HS-5 (cell line): ENCODE data around the gene CIZ1.
"Not testable (repeated sequence)": the region's sequence is repeated elsewhere in the genome, so short reads cannot be mapped to it uniquely, and the experiment has no call there.

Experiments
- DNase-seq: peaks from one replicate; pipeline ENCODE4 v3.0.0-alpha.2; 2012; ENCODE audit warnings: low read depth

CIZ1 gene

GRCh38 chr9:128145536-128145935, 45.8 kb downstream of the CIZ1 start:
- DNase-seq: no peak

DNA sequence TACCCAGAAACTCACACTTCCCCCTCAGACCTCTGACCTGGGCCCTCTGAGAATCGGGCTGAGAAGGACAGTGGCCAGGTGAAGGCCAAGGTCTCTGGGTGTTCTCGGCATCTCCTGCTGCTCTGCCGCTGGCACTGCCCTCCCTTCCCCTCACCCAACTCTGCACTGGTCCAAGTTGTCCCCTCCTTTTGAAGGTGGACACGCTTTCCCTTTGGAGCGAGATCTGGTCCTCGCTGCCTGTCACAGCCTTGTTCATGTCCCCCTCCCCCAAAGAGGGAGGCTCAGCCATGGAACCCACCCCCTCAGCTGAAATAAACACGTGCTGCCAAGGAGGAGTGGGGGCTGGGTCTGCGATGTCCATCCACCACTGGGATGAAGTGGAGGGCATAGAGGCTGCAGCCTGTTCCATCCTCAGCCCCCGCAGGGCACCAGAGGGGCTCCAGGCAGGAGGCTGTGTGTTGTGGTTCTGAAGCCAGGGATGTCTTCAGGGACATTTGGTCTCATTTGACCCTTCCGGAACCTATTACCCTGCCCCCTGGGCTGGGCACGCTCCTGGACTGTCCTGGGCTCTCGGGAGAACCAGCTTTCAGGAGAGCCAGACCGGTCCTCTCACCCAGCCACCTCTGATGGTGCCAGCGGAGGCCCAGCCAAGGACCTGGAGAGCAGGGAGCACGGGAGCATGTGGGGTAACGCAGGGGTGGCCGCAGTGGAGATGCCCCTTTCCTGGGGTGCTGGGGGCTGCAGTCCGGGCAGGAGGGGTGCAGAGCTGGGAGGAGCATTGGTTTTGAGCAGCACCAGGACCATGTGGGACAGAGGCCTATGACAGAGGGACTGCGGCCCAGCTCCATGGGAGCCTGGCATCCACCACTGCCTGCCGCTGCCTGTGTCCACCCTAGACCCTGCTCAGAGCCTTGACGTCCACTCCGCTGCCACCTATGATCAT, 46.9 kb downstream of the CIZ1 start:
- DNase-seq: no peak

DNA sequence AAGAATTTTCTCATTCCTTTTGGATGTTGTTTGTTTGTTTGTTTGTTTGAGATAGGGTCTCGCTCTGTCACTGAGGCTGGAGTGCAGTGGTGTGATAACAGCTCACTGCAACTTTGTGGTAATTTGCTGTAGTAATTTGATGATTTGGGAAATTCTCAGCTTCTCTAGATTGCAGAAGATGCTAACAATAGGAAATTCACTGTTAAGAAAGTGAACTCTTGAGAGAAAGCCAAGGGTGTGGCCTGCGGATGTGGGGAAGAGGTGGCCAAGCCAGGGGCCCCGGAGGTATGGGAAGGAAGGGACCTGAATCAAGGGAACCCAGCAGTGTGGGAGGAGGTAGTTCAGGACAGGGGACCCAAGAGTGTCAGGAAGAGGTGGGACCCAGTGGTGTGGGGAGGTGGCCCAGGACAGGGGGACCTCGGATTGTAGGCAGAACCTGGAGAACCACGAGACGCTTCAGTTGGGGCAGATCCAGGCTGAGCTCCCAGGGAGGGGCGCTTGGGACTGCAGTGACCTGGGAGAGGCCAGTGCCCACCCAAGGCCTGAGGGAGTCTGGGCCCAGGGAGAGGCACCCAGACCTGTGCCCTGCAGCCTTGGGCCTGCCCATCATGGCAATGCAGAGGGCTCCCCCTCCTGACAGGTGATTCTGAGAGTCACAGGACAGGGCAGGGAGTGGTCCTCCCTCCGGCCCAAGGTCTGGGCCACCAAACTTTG, 47.7 kb downstream of the CIZ1 start:
- DNase-seq: no peak

DNA sequence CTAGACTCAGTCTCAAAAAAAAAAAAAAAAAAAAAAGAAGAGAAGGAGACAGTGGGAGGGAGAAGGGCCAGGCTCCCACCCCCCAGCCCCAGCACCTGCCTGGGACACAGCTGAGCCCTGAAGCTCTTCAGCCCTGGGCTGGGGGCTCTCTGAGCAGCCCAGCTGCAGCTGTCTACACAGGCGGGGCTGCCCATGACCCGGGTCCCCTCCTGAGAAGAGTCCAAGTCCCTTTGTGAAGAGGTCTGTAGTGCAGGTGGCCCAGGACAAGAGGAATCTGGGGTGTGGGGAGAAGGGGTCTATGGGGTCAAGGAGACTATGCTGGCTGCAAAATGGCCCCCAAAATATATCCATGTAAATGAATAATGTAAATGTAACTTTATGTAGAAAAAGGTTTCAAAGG, 48.8 kb downstream of the CIZ1 start:
- DNase-seq: no peak

DNA sequence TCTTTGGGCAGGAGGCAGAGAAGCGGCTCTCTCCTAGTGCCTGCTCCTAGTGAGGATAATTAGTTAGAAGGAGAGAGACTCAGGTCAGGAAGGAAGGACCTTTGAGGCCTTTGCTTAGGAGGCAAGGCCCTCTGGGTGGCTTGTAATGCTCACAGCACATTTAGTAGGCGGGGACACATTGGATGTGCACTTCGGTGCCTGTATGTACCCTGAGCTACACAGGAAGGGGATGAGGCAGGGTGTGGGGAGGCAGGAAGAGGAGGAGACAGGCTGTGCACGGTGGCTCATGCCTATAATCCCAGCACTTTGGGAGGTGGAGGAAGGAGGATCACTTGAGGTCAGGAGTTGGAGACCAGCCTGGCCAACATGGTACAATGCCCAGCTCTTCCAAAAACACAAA, 49.3 kb downstream of the CIZ1 start:
- DNase-seq: no peak

DNA sequence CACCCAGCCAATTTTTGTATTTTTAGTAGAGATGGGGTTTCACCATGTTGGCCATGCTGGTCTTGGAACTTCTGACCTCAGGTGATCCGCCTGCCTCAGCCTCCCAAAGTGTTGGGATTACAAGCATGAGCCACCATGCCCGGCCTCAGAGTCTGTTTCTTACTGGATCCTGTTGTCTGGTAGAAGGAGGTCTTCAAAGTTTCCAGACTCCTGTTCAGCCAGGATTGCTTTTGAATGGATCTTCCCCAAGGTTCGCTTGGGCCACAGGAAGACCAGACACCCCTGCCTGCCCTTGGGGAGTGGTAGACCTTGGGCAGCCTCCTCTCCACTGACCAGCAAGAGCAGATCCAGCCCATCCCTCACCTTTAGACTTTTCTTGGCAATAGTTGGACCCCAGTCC, 49.8 kb downstream of the CIZ1 start:
- no peak for DNase-seq

GRCh38 chr9:128139621-128140020, 51.8 kb downstream of the CIZ1 start:
- DNase-seq: no peak

GRCh38 chr9:128138001-128138400, 53.4 kb downstream of the CIZ1 start:
- no peak for DNase-seq

DNA sequence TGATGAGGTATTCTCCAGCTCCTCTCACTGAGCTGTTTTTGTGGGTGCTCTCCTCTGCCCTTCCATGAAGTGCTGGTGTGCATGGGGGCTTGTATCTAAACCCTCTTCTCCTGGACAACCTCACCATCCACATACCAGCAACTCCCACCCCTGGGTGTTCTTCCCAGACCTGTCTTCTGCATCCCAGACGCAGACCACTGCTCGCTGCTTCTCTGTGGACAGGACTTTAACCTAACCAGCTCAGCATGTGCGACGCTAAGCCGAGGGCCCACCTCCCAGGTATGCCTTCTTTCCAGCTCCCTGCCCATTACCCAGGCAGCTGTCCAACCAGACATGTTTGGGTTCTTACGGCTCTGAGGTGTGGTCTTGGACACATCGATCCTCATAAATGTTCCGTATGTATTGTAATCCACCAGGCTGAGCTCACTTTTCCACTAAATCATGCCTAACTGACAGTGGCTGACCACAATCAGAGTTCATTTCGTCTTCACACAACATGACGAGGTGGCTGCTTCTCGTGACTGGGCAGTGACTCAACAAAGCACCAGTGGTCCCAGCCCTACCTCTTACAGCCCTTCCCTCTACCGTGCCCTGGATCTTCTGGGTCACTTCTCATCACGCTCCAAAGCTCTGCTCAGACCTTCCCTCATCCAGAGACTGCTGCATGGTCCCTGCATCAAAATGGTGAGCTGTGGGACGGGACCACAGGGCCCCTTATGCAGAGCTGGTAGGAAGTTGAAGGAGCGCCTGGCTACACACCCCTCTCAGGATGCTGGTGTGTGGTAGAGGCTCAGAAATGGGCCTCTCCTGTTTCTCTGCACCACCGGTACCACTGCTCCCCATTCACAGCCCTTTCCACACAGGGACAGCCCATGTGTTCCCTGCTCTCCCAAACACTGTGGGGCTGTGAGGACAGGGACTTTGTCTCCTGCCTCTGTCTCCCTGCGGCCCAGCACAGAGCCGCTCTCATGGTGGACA, 54.3 kb downstream of the CIZ1 start:
- peak; percentile 59 for DNase-seq

DNA sequence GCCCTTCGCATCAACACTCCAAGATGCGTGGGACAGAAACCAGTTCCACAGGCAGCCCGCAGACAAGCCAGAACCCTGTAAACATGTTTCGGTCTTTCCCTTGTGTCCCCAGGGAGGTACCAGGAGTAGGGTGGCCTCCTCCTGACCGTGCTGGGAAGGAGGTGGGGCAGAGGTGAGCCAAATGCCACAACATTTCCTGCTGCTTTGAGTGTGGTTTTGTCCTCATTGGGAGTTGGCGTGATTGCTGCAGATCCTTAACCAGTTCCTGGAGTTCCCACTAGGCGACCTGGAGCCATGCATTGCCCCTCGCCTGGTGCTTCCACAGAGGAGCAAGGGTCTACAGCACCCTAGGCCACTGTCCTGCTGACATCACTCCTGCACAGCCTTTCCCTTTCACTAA, 55.8 kb downstream of the CIZ1 start:
- not testable (repeated sequence) for DNase-seq

DNA sequence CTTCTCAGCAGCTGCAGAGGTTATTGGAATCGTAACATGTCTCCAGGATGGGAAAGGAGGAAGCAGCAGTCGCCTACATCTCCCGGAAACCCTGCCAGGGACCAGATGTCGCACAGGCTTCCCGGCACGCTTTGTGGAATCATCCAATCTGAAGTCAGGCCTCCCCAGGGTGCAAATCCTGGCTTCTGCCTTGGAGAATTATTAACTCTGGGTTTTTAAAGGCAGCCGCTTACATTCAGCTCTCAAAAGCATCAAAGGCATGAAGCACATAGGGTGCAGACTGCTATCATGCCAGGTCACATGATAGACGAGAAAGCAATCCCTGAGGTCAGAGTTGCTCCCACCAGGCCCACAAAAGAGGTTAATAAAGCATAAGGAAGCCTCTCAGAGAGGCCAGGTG, 59.2 kb downstream of the CIZ1 start:
- not testable (repeated sequence) for DNase-seq

- DNase-seq: not testable (repeated sequence)
Observed at GRCh38 chr9:128131346-128131745, 60.0 kb downstream of the CIZ1 start.

GRCh38 chr9:128130651-128131050, 60.7 kb downstream of the CIZ1 start:
- not testable (repeated sequence) for DNase-seq

GRCh38 chr9:128129976-128130590, 61.3 kb downstream of the CIZ1 start:
- not testable (repeated sequence) for DNase-seq

DNA sequence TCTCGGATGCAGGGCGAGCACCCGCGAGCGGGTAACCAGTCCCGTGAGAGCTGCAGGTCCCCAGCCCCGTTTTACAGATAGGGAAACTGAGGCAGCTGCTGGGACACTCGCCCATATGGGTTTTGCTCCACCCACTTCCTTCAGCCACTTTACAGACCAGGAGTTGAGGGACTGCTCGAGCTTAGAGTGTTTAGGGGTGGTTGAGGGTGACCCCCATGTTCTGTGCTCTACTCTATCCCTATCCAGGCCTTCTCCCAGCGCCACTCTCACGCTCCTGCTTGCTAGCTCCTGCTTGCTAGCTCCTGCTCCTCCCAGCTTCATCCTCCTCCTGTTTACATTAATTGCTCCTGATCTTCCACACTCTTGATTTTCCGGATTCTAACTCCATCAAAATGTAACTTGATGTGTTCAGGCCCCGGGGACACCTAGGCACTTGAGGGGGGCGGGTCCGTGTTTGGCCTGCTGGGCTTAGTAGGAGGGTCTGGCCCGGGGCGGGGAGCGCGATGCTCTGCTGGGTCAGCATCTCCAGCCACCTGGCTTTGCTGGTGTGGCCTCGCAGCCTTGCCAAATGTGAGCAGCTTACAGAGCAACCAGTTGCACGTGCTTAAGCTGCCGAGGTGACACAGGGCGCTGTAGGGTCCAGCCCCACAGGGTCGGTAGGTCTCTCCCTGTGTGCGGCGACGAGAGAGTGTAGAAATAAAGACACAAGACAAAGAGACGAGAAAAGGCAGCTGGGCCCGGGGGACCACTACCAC, 62.4 kb downstream of the CIZ1 start:
- no peak for DNase-seq

DNA sequence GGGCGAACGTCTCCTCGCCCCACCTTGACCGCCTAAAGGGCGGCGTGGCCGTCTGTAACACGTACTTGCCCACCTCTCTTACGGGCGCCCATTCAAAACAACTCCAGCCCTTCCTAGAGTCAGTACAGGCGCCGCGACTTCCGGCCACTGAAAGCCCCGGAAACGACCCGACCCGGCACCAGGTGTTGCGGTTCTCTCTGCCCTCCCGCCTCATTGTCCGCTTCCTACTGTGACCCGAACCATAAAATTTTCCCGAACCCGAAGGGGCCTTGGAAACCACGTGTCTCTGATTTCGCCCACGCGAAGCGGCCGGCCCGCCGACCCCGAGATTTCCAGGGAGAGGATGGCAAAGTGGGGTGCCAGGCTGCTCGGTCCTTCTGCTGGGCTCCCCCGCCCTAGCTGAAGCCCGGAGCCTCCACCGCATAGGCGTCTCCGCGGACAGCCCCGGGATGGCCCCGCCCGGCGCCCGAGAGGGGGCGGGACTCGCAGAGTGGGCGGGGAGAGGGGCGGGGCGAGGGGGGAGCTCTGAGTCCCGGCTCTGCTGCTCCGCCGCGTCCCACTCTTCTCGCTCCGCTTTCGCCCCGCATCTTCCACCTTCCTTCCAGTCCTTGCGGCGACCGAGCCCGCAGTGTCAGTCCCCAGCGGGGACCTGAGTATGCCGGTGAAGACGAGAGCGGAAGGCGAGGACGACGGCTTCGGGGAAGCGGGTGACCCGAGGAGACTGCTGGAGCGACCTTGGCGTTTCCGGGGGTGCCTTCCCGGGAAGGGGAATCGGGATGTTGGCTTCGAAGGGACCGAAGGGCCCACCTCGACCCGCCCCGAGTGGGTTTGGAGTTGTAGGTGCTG, 63.2 kb downstream of the CIZ1 start:
- peak; percentile 85 for DNase-seq

GRCh38 chr9:128127568-128127989, 63.8 kb downstream of the CIZ1 start, which contains the start of gene PTGES2:
Gene PTGES2, minus strand, starts transcription at chr9:128127729. Its CDS starts 12 bp downstream, at chr9:128127717.
- DNase-seq: peak; percentile 35

- DNase-seq: no peak
Observed at GRCh38 chr9:128125580-128126354, 65.6 kb downstream of the CIZ1 start.
